ENCODE results near the gene DEGS2.

DNA sequence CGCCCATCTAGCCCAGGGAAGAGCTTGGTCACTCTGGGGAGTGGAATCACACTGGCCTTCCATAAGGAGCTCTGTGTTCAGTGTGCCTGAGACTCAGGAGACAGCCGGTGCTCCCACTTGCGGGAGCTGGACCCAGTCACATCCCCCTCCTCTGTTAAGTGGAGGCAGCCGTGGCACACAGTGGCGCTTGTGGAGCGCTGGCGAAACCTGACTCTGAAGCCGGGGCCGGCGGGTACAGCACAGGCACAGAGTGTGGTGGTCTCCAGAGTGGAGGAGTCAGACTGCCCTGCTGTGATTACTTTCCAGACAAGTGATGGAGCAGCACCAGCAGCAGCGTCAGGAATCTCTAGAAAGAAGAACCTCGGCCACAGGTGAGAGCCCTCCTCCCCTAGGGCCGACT lies 33.0 kb downstream of the DEGS2 start:
- TF ChIP-seq, protein P1, sequence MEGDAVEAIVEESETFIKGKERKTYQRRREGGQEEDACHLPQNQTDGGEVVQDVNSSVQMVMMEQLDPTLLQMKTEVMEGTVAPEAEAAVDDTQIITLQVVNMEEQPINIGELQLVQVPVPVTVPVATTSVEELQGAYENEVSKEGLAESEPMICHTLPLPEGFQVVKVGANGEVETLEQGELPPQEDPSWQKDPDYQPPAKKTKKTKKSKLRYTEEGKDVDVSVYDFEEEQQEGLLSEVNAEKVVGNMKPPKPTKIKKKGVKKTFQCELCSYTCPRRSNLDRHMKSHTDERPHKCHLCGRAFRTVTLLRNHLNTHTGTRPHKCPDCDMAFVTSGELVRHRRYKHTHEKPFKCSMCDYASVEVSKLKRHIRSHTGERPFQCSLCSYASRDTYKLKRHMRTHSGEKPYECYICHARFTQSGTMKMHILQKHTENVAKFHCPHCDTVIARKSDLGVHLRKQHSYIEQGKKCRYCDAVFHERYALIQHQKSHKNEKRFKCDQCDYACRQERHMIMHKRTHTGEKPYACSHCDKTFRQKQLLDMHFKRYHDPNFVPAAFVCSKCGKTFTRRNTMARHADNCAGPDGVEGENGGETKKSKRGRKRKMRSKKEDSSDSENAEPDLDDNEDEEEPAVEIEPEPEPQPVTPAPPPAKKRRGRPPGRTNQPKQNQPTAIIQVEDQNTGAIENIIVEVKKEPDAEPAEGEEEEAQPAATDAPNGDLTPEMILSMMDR (IDR thresholded peaks at IDR 0.05 in 2 of 3, conservative IDR thresholded peaks at IDR 0.05 in 1 of 3; ENCODE audit: borderline replicate concordance in 1 of 3, insufficient read depth in 1 of 3, low read depth in 2 of 3, low read length in 2 of 3): no peak
- no peak for TF ChIP-seq RAD21 (IDR thresholded peaks at IDR 0.05; ENCODE audit: low read depth)
- no peak for TF ChIP-seq POLR2A (IDR thresholded peaks at IDR 0.05; ENCODE audit: borderline replicate concordance, extremely low read depth, insufficient read depth, insufficient read length)
- TF ChIP-seq, protein P2, sequence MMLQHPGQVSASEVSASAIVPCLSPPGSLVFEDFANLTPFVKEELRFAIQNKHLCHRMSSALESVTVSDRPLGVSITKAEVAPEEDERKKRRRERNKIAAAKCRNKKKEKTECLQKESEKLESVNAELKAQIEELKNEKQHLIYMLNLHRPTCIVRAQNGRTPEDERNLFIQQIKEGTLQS (IDR thresholded peaks at IDR 0.05): no peak
- no peak for TF ChIP-seq EZH2 (IDR thresholded peaks at IDR 0.05)
- TF ChIP-seq SIN3A (IDR thresholded peaks at IDR 0.05; ENCODE audit: low read depth): no peak
- no peak for TF ChIP-seq EGR1 (IDR thresholded peaks at IDR 0.05; ENCODE audit: low read depth)
